SH-SY5Y (cell line): ENCODE results near the gene XRCC2.

ENCODE experiments used
- GATA2 ChIP-seq: IDR thresholded peaks from 2 replicates; pipeline ENCODE4 v1.6.1; 2011; ENCODE audit warnings: mild to moderate bottlenecking, low read depth, low read length
- GATA3 ChIP-seq: IDR thresholded peaks from 2 replicates; pipeline ENCODE4 v1.6.1; 2011; ENCODE audit warnings: low read depth, mild to moderate bottlenecking, low read length, moderate library complexity

XRCC2 gene

GRCh38 chr7:152668975-152669374 is 7.0 kb downstream of the XRCC2 start:
- no peak for TF ChIP-seq GATA3
- no peak for TF ChIP-seq GATA2

DNA sequence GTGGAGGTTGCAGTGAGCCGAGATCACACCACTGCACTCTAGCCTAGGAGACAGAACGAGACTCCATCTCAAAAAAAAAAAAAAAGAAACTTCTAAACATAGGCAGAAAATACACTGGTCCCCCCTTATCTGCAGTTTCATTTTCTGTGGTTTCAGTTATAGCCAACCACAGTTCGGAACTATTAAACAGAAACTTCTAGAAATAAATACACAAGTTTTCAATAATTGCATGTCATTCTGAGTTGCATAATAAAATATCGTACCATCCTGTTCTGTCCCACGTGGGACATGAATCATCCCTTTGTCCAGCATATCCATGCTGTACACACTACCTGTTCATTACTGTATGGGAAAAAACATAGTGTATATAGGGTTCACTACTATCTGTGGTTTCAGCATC is 8.0 kb downstream of the XRCC2 start:
- TF ChIP-seq GATA2 (no peak), GATA3 (no peak)

GRCh38 chr7:152666078-152666477 is 9.9 kb downstream of the XRCC2 start:
- TF ChIP-seq GATA3: no peak
- TF ChIP-seq GATA2: no peak

DNA sequence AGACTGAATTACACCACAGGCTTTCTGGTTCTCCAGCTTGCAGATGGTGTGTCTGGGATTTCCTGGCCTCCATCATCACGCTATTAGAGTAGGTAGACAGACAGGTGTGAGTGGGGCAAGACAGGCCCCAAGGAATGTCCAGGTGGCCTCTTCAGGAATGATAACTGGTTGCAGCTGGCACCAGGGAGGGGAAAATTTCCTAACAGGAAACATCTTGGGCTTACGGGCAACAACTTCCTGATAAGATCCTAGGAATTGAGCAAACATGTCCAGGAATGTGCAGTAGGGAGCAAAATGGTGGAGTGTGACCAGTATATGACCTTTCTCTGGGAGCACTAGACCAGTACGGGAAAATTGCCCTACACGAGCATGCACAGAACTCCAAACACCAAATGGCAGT is 11.3 kb downstream of the XRCC2 start:
- TF ChIP-seq GATA2 (no peak), GATA3 (no peak)

DNA sequence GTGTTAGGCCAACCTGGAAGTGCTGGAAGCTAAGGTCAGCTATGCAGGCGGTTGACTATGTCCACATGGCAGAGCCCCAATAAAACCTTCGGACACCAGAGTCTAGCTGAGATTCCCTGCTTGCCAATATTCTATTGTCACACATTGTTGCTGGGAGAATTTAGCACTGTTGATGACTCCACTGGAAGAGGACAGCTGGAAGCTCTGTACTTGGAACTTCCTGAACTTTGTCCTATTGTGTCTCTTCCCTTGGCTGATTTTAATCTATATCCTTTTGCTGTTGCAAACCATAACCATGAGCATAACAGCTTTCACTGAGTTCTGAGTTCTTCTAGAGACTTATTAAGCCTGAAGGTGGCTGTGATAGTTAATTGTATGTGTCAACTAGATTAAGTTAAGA is 12.0 kb downstream of the XRCC2 start:
- TF ChIP-seq GATA2: no peak
- no peak for TF ChIP-seq GATA3

- TF ChIP-seq GATA3 (no peak), GATA2 (no peak)
These were observed 12.7 kb downstream of the XRCC2 start for GRCh38 chr7:152663148-152663740.

DNA sequence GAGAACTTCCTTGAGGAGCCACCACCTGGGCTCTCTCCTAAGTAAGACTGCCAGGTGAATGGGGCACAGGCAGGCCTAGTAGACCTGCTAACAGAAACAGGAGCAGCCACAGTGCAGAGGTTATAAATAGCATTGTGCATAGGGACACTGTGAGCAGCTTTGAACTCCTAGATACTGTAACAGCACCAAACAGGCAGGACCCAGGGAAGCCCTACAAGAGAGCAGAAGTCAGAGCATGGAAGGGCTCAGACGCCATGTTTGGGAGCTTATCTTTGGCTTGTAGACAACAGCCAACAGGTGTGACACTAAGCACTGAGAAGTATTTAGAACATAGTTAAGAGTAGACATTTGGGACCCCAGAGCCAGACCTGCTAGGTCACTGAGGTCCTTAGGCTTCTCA is 14.5 kb downstream of the XRCC2 start:
- TF ChIP-seq GATA2 (no peak), GATA3 (no peak)

DNA sequence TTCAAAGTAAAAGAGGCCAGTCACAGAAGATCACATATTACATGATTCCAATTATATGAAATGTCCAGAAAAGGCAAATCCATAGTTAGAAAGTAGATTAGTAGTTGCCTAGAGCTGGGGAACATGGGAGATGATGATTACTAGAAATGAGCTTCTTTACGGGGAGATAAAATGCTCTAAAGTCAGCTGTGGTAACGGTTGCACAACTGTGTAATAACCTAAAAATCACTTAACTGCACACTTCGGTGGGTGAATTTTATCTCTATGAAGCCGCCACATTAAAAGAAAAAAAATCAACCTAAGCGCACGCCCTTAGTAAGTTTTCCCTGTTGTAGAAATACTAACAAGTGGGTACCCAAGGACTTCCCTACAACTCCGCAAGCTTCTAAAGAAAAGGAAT is 15.9 kb downstream of the XRCC2 start:
- TF ChIP-seq GATA3 (no peak), GATA2 (no peak)

DNA sequence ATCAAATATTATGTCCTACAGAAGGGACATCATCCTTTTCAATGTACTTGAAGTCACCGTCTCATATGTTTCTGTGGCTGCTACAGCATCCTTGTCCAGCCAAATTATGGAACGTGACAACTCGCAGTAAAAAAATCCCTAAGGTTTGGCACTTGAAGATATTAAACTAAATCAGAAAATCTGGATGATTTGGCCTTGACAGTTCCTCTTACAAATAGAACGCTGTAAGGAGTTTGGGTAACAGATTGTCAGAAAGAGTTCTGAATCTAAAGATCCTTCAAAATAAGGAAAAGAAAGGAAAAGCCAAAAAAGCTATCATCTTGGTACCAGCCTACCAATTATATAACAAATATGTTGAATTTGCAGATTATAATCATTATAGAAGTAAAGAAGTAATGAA is 21.0 kb downstream of the XRCC2 start:
- TF ChIP-seq GATA3 (no peak), GATA2 (no peak)

DNA sequence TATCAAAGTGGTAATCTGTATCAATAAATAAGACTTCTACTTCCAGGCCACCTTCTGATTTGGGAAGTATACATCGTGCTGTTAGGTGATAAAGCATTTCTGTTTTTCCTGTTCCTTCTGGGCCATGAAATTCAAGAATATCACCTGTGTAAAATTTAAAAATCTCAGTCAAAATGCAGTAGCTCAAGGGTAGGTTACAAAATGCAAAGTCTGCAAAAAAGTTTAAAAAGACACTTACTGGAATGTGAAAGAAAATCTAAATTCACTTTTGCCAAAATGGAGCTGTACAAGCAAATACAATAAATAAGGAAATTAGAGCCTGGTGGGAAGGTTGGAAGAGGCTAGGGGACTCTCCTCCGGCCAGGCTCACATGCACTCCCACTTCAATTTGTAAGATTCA is 26.7 kb downstream of the XRCC2 start:
- TF ChIP-seq GATA2: no peak
- TF ChIP-seq GATA3: no peak

DNA sequence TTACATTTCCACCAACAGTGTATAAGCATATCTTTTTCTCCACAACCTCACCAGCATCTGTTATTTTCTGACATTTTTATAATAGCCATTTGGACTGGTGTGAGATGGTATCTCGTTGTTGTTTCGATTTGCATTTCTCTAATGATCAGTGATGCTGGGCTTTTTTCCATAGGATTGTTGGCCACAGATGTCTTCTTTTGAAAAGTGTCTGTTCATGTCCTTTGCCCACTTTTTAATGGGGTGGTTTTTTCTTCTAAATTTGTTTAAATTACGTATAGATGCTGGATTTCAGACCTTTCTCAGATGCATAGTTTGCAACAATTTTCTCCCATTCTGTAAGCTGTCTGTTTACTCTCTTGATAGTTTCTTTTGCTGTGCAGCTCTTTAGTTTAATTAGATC is 28.9 kb downstream of the XRCC2 start:
- TF ChIP-seq GATA2 (no peak), GATA3 (no peak)

DNA sequence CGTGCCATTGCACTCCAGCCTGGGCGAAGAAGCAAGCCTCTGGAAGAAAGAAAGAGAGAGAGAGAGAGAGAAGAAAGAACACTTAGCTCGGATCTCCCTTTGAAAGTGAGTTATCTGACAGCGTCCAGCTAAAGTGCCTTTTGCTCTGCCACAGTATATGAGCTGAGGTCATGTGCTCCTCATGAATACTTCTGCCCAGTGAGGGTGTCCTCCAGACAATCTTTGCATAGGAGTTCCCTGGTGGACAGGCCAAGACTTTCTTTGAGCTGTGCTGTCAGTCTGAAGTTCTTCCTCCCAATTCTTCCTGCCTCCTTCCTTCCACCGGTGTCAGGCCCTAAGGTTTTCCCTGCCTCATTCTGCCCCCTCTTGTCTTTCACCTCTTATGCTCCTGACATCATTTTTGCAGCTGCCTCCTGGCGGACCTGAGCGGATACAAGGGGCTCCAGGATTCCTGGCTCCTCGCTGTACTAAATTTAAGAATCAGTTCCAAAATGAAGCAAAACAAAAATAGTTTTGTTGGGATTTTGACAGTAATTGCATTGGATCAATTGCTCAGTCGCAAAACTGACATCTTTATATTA is 31.9 kb downstream of the XRCC2 start:
- no peak for TF ChIP-seq GATA2
- TF ChIP-seq GATA3: no peak

DNA sequence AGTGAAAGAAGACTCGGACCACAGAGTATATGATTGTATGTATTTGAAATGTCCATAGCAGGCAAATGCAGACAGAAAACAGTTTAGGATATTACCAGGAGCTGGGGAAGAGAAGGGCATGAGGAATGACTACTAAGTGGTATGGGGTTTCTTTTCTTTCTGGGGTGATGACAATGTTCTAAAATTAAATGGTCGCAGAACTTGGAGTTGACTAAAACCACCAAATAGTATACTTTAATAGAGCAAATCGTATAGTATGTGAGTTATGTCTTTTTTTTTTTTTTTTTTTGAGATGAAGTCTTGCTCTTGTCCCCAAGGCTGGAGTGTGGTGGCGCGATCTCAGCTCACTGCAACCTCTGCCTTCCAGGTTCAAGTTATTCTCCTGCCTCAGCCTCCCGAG is 34.6 kb downstream of the XRCC2 start:
- no peak for TF ChIP-seq GATA2
- no peak for TF ChIP-seq GATA3

- no peak for TF ChIP-seq GATA2
- TF ChIP-seq GATA3: no peak
These were observed 35.1 kb downstream of the XRCC2 start for GRCh38 chr7:152640829-152641228.

DNA sequence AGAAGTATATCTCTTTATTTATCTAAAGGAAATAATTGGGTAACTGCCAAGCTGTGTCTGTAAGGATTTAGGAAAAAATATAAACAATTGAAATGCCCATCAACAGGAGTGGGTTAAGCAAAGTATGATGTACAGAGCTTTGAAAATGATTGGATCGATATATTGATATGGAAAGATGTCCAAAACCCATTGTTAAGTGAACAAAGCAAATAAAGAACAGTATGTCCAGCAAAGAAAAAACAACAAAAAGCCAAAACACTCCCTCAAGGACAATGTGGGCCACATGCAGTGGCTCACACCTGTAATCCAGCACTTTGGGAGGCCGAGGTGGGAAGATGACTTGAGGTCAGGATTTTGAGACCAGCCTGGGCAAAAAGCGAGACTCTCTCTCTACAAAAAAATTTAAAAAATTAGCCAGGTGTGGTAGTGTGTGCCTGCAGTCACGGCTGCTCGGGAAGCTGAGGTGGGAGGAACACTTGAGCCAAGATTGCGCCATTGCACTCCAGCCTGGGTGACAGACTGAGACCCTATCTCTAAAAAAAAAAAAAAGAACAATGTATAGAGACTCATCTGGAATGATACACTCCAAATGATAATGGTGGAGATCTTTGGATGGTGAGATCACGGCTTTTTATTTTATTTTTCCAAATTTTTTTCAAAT is 37.9 kb downstream of the XRCC2 start:
- TF ChIP-seq GATA3 (no peak), GATA2 (no peak)
